ENCODE results near the gene CDH13.

The CDH13 gene

DNA sequence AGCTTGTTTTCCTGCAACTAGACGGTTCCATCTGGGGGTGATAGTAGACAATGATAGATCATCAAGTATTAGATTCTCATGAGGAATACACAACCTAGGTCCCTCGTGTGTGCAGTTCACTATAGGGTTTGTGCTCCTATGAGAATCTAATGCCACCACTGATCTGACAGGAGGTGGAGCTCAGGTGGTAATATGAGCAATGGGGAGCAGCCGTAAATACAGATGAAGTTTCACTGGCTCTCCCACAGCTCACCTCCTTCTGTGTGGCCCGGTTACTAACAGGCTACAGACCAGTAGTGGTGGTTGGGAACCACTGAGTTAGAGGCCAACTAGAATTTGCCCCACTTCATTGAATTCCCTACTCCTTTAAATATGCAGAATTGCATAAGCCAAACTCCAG is 1033.5 kb downstream of the CDH13 start:
- H3K79me2 ChIP-seq (ENCODE audit: control insufficient read depth, low read length), result no peaks in the 10 kb centered on the region
- no peaks in the 10 kb centered on the region for H3F3A ChIP-seq (ENCODE audit: control insufficient read depth, insufficient read depth)
- no peaks in the 10 kb centered on the region for H3K9me3 ChIP-seq (ENCODE audit: control insufficient read depth, insufficient read depth, low read length)
- no peaks in the 10 kb centered on the region for H3K27me3 ChIP-seq (ENCODE audit: control insufficient read depth, low read length)
- no peaks in the 10 kb centered on the region for H4K20me1 ChIP-seq (ENCODE audit: control insufficient read depth, insufficient read depth, low read depth, low read length)
- no peak overlapping the region for H3K4me2 ChIP-seq (ENCODE audit: low read length)
- no peaks in the 10 kb centered on the region for H3K9me2 ChIP-seq (replicated peaks; ENCODE audit: control insufficient read depth, low read length)
- no peak overlapping the region for H3K4me3 ChIP-seq (ENCODE audit: low read length)
- TF ChIP-seq EZH2phosphoT487 (IDR thresholded peaks at IDR 0.05; ENCODE audit: borderline replicate concordance, low read length) (no peak), CTCF (IDR thresholded peaks at IDR 0.05; ENCODE audit: low read depth, low read length, poor library complexity, severe bottlenecking) (no peak)
- H3K36me3 ChIP-seq (ENCODE audit: control insufficient read depth, low read length), result no peaks in the 10 kb centered on the region
- H3K27ac ChIP-seq (ENCODE audit: low read depth, low read length), result no peak overlapping the region
- no peaks in the 10 kb centered on the region for H3K4me1 ChIP-seq (ENCODE audit: control insufficient read depth, low read length)

DNA sequence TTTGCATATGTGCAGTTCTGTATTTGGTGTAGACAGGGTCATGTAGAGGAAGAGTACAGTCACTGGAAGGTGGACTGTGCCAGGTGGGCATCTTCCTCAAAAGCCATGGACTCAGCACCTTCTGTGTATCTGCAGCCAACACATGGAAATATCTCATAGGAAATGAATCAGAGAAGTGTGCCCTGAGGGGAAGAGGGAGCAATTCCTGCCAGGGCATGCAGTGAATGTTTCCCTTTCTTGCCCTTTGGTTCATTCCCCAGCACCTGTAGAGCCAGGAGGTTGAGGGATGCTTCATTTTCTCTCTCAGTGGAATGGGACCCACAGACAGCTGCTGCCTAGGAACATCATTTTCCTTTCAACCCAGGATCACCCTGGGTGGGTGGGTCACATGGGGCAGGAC is 1034.9 kb downstream of the CDH13 start:
- H3K4me1 ChIP-seq (ENCODE audit: control insufficient read depth, low read length), result no peaks in the 10 kb centered on the region
- no peak overlapping the region for H3K4me2 ChIP-seq (ENCODE audit: low read length)
- no peaks in the 10 kb centered on the region for H3K36me3 ChIP-seq (ENCODE audit: control insufficient read depth, low read length)
- H3K79me2 ChIP-seq (ENCODE audit: control insufficient read depth, low read length), result no peaks in the 10 kb centered on the region
- H3K9me3 ChIP-seq (ENCODE audit: control insufficient read depth, insufficient read depth, low read length), result no peaks in the 10 kb centered on the region
- no peaks in the 10 kb centered on the region for H3K9me2 ChIP-seq (replicated peaks; ENCODE audit: control insufficient read depth, low read length)
- H3K4me3 ChIP-seq (ENCODE audit: low read length), result no peak overlapping the region
- no peak overlapping the region for H3K27ac ChIP-seq (ENCODE audit: low read depth, low read length)
- TF ChIP-seq EZH2phosphoT487 (IDR thresholded peaks at IDR 0.05; ENCODE audit: borderline replicate concordance, low read length), result no peak
- TF ChIP-seq CTCF (IDR thresholded peaks at IDR 0.05; ENCODE audit: low read depth, low read length, poor library complexity, severe bottlenecking), result no peak
- no peaks in the 10 kb centered on the region for H3K27me3 ChIP-seq (ENCODE audit: control insufficient read depth, low read length)
- H4K20me1 ChIP-seq (ENCODE audit: control insufficient read depth, insufficient read depth, low read depth, low read length), result no peaks in the 10 kb centered on the region
- H3F3A ChIP-seq (ENCODE audit: control insufficient read depth, insufficient read depth), result no peaks in the 10 kb centered on the region

GRCh38 chr16:83666449-83666848 is 1039.7 kb downstream of the CDH13 start:
- H3K4me1 ChIP-seq (ENCODE audit: control insufficient read depth, low read length), result no peaks in the 10 kb centered on the region
- H3K27ac ChIP-seq (ENCODE audit: low read depth, low read length), result no peak overlapping the region
- no peaks in the 10 kb centered on the region for H3F3A ChIP-seq (ENCODE audit: control insufficient read depth, insufficient read depth)
- H4K20me1 ChIP-seq (ENCODE audit: control insufficient read depth, insufficient read depth, low read depth, low read length), result no peaks in the 10 kb centered on the region
- no peak overlapping the region for H3K4me3 ChIP-seq (ENCODE audit: low read length)
- no peaks in the 10 kb centered on the region for H3K9me3 ChIP-seq (ENCODE audit: control insufficient read depth, insufficient read depth, low read length)
- no peak overlapping the region for H3K4me2 ChIP-seq (ENCODE audit: low read length)
- TF ChIP-seq CTCF (IDR thresholded peaks at IDR 0.05; ENCODE audit: low read depth, low read length, poor library complexity, severe bottlenecking), result no peak
- TF ChIP-seq EZH2phosphoT487 (IDR thresholded peaks at IDR 0.05; ENCODE audit: borderline replicate concordance, low read length), result no peak
- no peaks in the 10 kb centered on the region for H3K27me3 ChIP-seq (ENCODE audit: control insufficient read depth, low read length)
- no peaks in the 10 kb centered on the region for H3K36me3 ChIP-seq (ENCODE audit: control insufficient read depth, low read length)
- H3K79me2 ChIP-seq (ENCODE audit: control insufficient read depth, low read length), result no peaks in the 10 kb centered on the region
- no peaks in the 10 kb centered on the region for H3K9me2 ChIP-seq (replicated peaks; ENCODE audit: control insufficient read depth, low read length)

DNA sequence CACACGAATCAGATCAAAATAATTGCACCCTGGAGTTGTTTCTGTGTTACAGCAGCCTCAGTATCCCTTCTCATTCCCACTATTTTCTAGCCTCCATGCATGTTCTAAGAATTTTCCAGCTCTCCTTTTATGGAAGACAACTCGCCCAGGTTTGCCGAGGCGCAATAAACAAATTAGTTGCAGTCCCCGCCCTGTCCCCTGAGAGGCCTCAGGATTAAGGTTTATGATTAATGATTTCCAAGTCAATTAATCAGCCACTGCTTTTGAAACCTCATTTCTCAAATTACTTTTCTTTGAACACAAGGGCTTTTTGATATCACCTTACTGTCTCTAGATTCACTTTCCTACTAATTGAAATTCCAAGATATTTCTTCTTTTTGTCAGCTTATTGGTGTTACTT is 1042.7 kb downstream of the CDH13 start:
- Histone ChIP-seq H3K4me2 (ENCODE audit: low read length) (no peak overlapping the region), H3K27ac (ENCODE audit: low read depth, low read length) (no peak overlapping the region), H3K9me2 (replicated peaks; ENCODE audit: control insufficient read depth, low read length) (no peaks in the 10 kb centered on the region), H3K27me3 (ENCODE audit: control insufficient read depth, low read length) (no peaks in the 10 kb centered on the region), H3K4me1 (ENCODE audit: control insufficient read depth, low read length) (no peaks in the 10 kb centered on the region), H3K4me3 (ENCODE audit: low read length) (no peak overlapping the region), H3F3A (ENCODE audit: control insufficient read depth, insufficient read depth) (no peaks in the 10 kb centered on the region), H3K36me3 (ENCODE audit: control insufficient read depth, low read length) (no peaks in the 10 kb centered on the region), H3K9me3 (ENCODE audit: control insufficient read depth, insufficient read depth, low read length) (no peaks in the 10 kb centered on the region), H3K79me2 (ENCODE audit: control insufficient read depth, low read length) (no peaks in the 10 kb centered on the region), H4K20me1 (ENCODE audit: control insufficient read depth, insufficient read depth, low read depth, low read length) (no peaks in the 10 kb centered on the region)
- no peak for TF ChIP-seq CTCF (IDR thresholded peaks at IDR 0.05; ENCODE audit: low read depth, low read length, poor library complexity, severe bottlenecking)
- no peak for TF ChIP-seq EZH2phosphoT487 (IDR thresholded peaks at IDR 0.05; ENCODE audit: borderline replicate concordance, low read length)

Measured in DOHH2 (cell line).